Measurements from ENCODE around the gene IGSF23. TPM values are rescaled to one million over a fixed set of nuclear protein-coding genes. Genes with fewer than 3 reads are reported as not detected.

The IGSF23 gene
- total and polyA plus RNA-seq, 2 of the 4 experiments (the other 2 are of a cell fraction) = 0.27 TPM; not detected in 1

- Histone ChIP-seq H4K91ac (ENCODE audit: insufficient read depth, low read depth, low read length) (peak overlapping the region; percentile 53; the same call in 1 of the 2 replicates), H2AK9ac (replicated peaks; ENCODE audit: low read depth, low read length, poor library complexity) (no peak overlapping the region), H3K14ac (replicated peaks; ENCODE audit: low read depth, low read length) (peak overlapping the region; percentile 47; the same call in 1 of the 2 replicates), H4K5ac (ENCODE audit: low read depth, low read length) (peak overlapping the region; percentile 37; the same call in 1 of the 2 replicates), H3K27me3 (ENCODE audit: control insufficient read depth, insufficient read depth, low read length) (no peaks in the 10 kb centered on the region), H3K4me1 (ENCODE audit: control insufficient read depth, insufficient read depth, low read length) (peaks cover 18% of the 10 kb centered on the region), H4K20me1 (ENCODE audit: insufficient read depth, low read length) (no peaks in the 10 kb centered on the region), H3K23ac (ENCODE audit: low read depth, low read length) (no peak overlapping the region), H4K8ac (ENCODE audit: low read depth in 2 of 2, low read length in 2 of 2) (peak overlapping the region; percentile 29 to 50; a peak in 2 of 4 replicates), H3K18ac (ENCODE audit: low read depth, low read length) (peak overlapping the region; percentile 38; the same call in 1 of the 2 replicates), H3K56ac (ENCODE audit: extremely low read depth, insufficient read depth, low read length) (peak overlapping the region; percentile 4; the same call in 1 of the 2 replicates), H3K9ac (ENCODE audit: low read depth, low read length) (no peak overlapping the region), H3K4me3 (ENCODE audit: insufficient read depth, low read depth, low read length) (no peak overlapping the region), H3K36me3 (ENCODE audit: control insufficient read depth, insufficient read depth, low read length) (no peaks in the 10 kb centered on the region), H3K27ac (ENCODE audit: insufficient read depth, low read length) (no peak overlapping the region), H3K9me3 (ENCODE audit: control insufficient read depth, insufficient read depth, low read length) (no peaks in the 10 kb centered on the region), H3K4ac (ENCODE audit: low read depth, low read length) (peak overlapping the region; percentile 77), H3K79me1 (ENCODE audit: low read depth in 1 of 2, low read length in 2 of 2) (peaks cover 0 to 3% of the 10 kb centered on the region in 2 experiments; a peak in 1 of 4 replicates), H3K9me1 (ENCODE audit: insufficient read depth, low read length) (peaks cover 16% of the 10 kb centered on the region), H2BK120ac (ENCODE audit: low read depth, low read length) (peak overlapping the region; percentile 83; the same call in 1 of the 2 replicates), H2AK5ac (ENCODE audit: low read depth, low read length) (peak overlapping the region; percentile 88), H2AFZ (replicated peaks; ENCODE audit: low read length, poor library complexity) (no peak overlapping the region), H2BK15ac (ENCODE audit: low read depth, low read length) (peak overlapping the region; percentile 92; the same call in 2 of the 3 replicates), H2BK5ac (ENCODE audit: low read depth, low read length, poor library complexity, severe bottlenecking) (peak overlapping the region; percentile 37), H2BK20ac (ENCODE audit: low read depth, low read length) (peak overlapping the region; percentile 75), H3K4me2 (ENCODE audit: low read depth, low read length) (no peak overlapping the region)
- dilution Hi-C loops (cut with HindIII; ENCODE audit: low sequenced_read_pairs, unreplicated experiment) = no loop called here
- peak; percentile 69 for DNase-seq
- intact Hi-C loops (cut with micrococcal nuclease) = no loop called here
- ATAC-seq (ENCODE audit: low read depth) = peak; percentile 18; the same call in 1 of the 2 replicates
- ChIA-PET POLR2A (ENCODE audit: unreplicated experiment) (no interaction called here), CTCF (no interaction called here)
- in situ Hi-C loops (cut with MboI; ENCODE audit: low sequenced_read_pairs) = no loop called here
- BruUV-seq (replicated peaks) = no TSS peak
- no CpG with 5 or more reads among the region's 7 CpGs for WGBS, 2 experiments (ENCODE audit: extremely low coverage in 2 of 2, insufficient read length in 1 of 2)
- TF ChIP-seq NFE2L2 (IDR thresholded peaks at IDR 0.05; ENCODE audit: low read depth, low read length) (no peak), CHD1 (IDR thresholded peaks at IDR 0.05; ENCODE audit: low read depth, low read length) (no peak), CEBPB (IDR thresholded peaks at IDR 0.05; ENCODE audit: low read depth, low read length) (no peak)
Observed at GRCh38 chr19:44608391-44608821, 5.0 kb upstream of the IGSF23 start.

Data from IMR-90 (cell line).